NCI-H2081 treated with DMSO at 0.1 percent for 48 hours (cell line): ENCODE measurements around the gene NPAS1.

Experiments used
- DNase-seq: peaks from one replicate; lab custom pipeline; 2025; lab: John Stamatoyannopoulos, UW

Gene NPAS1

GRCh38 chr19:47084879-47085439 lies 65.3 kb downstream of the NPAS1 start:
- no peak for DNase-seq

DNA sequence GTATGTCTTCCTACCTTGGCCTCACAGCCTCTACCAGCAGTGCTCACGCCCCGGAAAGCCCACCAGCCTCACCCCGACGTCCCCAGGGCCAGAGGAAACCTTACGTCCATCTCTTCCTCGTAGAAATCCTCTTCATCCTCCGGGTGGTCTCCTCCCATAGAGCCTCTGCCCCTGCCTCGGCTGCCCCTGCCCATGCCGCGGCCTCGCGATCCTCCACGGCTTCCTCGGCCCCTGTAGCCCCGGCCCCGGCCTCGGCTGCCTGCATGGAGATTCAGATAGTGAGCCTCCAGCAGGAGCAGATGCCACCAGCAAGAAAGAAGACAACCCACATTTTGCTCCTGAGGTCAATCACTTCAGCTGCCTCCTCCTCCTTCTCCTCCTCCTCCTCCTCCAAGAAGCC lies 66.6 kb downstream of the NPAS1 start:
- DNase-seq = no peak

DNA sequence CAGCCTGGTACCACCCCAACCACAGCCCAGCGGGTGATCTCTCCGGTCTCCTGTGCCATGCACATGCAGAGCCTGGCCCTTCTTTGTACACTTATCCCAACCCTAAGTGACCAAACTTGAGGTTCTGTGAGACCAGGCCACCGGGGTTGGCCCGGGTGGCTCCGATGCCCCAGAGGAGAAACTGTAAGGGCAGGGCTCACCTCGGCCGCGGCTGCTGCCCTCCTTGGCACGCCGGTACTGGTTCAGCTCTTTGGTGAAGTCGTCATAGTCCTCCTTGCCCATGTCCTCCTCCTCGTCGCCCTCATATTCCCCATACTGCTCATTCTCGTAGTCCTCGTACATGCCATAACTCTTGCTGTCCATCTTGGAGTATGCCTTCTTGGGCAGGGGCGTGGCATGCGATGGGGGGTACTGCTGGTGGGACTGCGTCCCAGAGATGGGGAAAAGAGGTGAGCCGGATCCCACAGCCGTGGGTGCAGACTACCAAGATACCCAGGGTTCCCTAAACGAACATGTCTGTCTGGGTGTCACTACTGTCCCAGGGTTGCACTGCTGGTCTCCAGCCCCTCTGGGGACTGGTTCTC lies 70.2 kb downstream of the NPAS1 start:
- DNase-seq = no peak

DNA sequence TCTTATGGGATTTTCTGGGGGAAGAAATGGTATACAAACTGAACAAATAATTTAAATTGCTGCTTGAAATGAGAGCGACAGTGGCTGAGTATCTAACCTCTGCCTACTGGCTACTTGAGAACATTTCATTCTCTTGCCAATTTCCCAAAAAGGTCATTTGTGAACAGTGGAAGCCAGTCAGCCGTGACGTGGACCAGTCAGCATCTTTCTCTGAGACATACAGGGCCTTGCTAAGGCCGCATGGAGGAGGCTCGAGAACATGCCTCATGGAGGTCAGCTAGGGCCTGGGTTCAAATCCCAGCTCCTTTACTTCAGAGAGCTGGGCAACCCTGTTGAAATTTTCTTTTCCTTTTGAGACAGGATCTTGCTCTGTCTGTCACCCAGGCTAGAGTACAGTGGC lies 73.6 kb downstream of the NPAS1 start:
- DNase-seq = no peak

DNA sequence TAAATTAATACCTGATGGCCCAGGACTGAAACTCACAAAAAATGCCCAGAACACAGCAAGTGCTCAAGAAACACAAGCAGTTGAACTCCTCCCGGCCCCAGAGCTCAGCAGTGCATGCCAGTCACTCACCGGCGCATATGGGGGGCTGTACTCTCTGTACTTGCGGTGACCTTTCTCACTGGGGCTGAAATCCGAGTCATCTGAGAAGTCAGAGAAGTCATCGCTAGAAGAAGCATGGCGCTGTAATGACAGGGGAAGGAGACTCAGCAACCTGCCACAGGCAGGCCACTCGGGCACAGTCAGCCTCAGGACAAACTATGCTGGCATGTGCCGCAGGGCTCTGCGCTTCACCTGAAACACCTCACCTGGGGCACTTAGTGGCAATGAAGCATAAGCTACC lies 74.2 kb downstream of the NPAS1 start:
- no peak for DNase-seq

GRCh38 chr19:47094557-47095475 lies 75.2 kb downstream of the NPAS1 start:
- DNase-seq = no peak
